NK-92 (cell line): Measurements from ENCODE around the gene LGALS7.

Source experiments
- DNase-seq: peaks from one replicate; lab custom pipeline; 2025; ENCODE audit not compliant: unreplicated experiment; lab: John Stamatoyannopoulos, UW

The LGALS7 gene

GRCh38 chr19:38741670-38742069 is 31.6 kb downstream of the LGALS7 start:
- DNase-seq = no peak

GRCh38 chr19:38740932-38741331 is 32.4 kb downstream of the LGALS7 start:
- no peak for DNase-seq

GRCh38 chr19:38740257-38740592 is 33.1 kb downstream of the LGALS7 start:
- no peak for DNase-seq

- no peak for DNase-seq
Measured at GRCh38 chr19:38739440-38740256, 33.7 kb downstream of the LGALS7 start.

- DNase-seq = no peak
Measured at GRCh38 chr19:38737921-38738737, 35.2 kb downstream of the LGALS7 start.

- no peak for DNase-seq
Measured at GRCh38 chr19:38737281-38737865, 35.9 kb downstream of the LGALS7 start.

- DNase-seq = no peak
Measured at GRCh38 chr19:38736413-38737280, 36.7 kb downstream of the LGALS7 start.

- DNase-seq = no peak
Measured at GRCh38 chr19:38736036-38736412, 37.3 kb downstream of the LGALS7 start.

GRCh38 chr19:38735257-38735686 is 38.0 kb downstream of the LGALS7 start:
- no peak for DNase-seq

GRCh38 chr19:38734426-38735256 is 38.7 kb downstream of the LGALS7 start:
- DNase-seq = no peak

GRCh38 chr19:38734176-38734425 is 39.2 kb downstream of the LGALS7 start:
- no peak for DNase-seq

- DNase-seq = no peak
Measured at GRCh38 chr19:38733493-38734175, 39.7 kb downstream of the LGALS7 start.

GRCh38 chr19:38733241-38733492 is 40.1 kb downstream of the LGALS7 start:
- DNase-seq = no peak

- no peak for DNase-seq
Measured at GRCh38 chr19:38731654-38732301, 41.5 kb downstream of the LGALS7 start.

GRCh38 chr19:38730731-38731589 is 42.4 kb downstream of the LGALS7 start:
- DNase-seq = no peak

- DNase-seq = no peak
Measured at GRCh38 chr19:38730470-38730730, 42.9 kb downstream of the LGALS7 start.

GRCh38 chr19:38729653-38730469 is 43.5 kb downstream of the LGALS7 start:
- no peak for DNase-seq
